GM20431 (cell line): ENCODE data around the gene SHC4.

Experiments
- in situ Hi-C: fragments of 300-500 bp; cut with MseI, MboI; formaldehyde crosslinking; loops from one replicate; pipeline ENCODE4 v1.15.0; 2020; ENCODE audit warnings: low sequenced_read_pairs; ENCODE audit not compliant: unreplicated experiment

The SHC4 gene

GRCh38 chr15:48963524-48964113, at the start of gene SHC4:
SHC4 (minus strand) TSS chr15:48963919; CDS start chr15:48963015, 904 bp downstream.
- in situ Hi-C loops, result no loop called here

- in situ Hi-C loops, result no loop called here
Measured at GRCh38 chr15:48999314-48999713, 35.6 kb upstream of the SHC4 start.

GRCh38 chr15:48996276-48996675, 32.6 kb upstream of the SHC4 start:
- in situ Hi-C loops, result no loop called here

GRCh38 chr15:48993380-48993779, 29.7 kb upstream of the SHC4 start:
- in situ Hi-C loops, result no loop called here

- in situ Hi-C loops, result no loop called here
Measured at GRCh38 chr15:48992545-48992944, 28.8 kb upstream of the SHC4 start.

- in situ Hi-C loops, result no loop called here
Measured at GRCh38 chr15:48992096-48992495, 28.4 kb upstream of the SHC4 start.

- in situ Hi-C loops, result no loop called here
Measured at GRCh38 chr15:48989170-48989569, 25.5 kb upstream of the SHC4 start.

- in situ Hi-C loops, result no loop called here
Measured at GRCh38 chr15:48987142-48987541, 23.4 kb upstream of the SHC4 start.

GRCh38 chr15:48986240-48986639, 22.5 kb upstream of the SHC4 start:
- in situ Hi-C loops, result no loop called here

- in situ Hi-C loops, result no loop called here
Measured at GRCh38 chr15:48985516-48985915, 21.8 kb upstream of the SHC4 start.

GRCh38 chr15:48984811-48985352, 21.2 kb upstream of the SHC4 start:
- in situ Hi-C loops, result no loop called here

- in situ Hi-C loops, result no loop called here
Measured at GRCh38 chr15:48984021-48984710, 20.4 kb upstream of the SHC4 start.

GRCh38 chr15:48983300-48983699, 19.6 kb upstream of the SHC4 start:
- in situ Hi-C loops, result no loop called here

GRCh38 chr15:48981941-48982340, 18.2 kb upstream of the SHC4 start:
- in situ Hi-C loops, result no loop called here

- in situ Hi-C loops, result no loop called here
Measured at GRCh38 chr15:48978638-48979037, 14.9 kb upstream of the SHC4 start.

GRCh38 chr15:48976444-48977088, 12.8 kb upstream of the SHC4 start:
- in situ Hi-C loops, result no loop called here

GRCh38 chr15:48975472-48976419, 12.0 kb upstream of the SHC4 start:
- in situ Hi-C loops, result no loop called here

GRCh38 chr15:48974882-48975281, 11.2 kb upstream of the SHC4 start:
- in situ Hi-C loops, result no loop called here

GRCh38 chr15:48972750-48973503, 9.2 kb upstream of the SHC4 start:
- in situ Hi-C loops, result no loop called here
